Stimulated activated CD8-positive, alpha-beta memory T cell treated with anti-CD3 and anti-CD28 coated beads, Interleukin-15, amount 100 ng/mL, for 24 hours (primary cell): ENCODE results near the gene LAMA2.
"Not testable (repeated sequence)": the region's sequence is repeated elsewhere in the genome, so short reads cannot be mapped to it uniquely, and the experiment has no call there.

ENCODE experiments used
- DNase-seq: peaks from one replicate; pipeline ENCODE4 v3.0.0-alpha.2; 2020; ENCODE audit warnings: low read depth

The LAMA2 gene

DNA sequence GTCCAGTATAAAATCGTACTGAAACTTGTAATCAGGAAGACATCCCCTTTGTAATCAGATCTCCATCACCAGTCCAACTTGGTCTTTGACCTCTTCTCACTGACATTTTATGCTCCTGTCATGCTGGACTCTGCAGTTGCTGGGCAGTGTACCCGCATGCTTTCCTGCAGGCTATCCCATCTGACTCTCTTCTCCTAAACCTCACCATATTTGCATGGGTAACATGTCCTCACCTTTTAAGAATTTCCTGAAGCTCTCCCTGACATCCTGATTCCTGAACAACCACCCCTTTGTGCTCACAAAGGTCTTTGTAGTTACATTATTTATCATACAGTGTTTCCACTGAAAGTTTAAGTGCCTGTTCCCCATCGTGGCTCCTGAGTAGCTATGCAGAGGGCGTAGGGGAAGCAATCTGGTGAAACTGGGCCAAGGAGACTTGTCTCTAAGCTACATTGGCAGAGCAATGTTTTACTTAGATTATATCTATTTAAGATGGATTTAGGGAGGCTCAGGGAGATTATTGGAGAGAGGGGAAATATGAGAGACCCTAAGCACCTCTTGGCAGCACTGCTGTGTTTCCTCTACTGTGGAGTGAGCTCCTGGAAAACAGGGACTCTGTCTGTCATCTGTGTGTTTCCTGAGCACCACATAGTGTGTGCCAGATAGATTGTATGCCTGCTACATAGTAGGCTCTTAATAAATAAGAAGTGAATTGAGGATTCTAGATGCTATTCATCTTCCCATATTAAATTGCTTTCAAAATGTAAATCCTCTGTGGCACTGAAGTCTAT is 124.0 kb downstream of the LAMA2 start:
- DNase-seq, result no peak

GRCh38 chr6:129007701-129008373 is 124.9 kb downstream of the LAMA2 start:
- no peak for DNase-seq

DNA sequence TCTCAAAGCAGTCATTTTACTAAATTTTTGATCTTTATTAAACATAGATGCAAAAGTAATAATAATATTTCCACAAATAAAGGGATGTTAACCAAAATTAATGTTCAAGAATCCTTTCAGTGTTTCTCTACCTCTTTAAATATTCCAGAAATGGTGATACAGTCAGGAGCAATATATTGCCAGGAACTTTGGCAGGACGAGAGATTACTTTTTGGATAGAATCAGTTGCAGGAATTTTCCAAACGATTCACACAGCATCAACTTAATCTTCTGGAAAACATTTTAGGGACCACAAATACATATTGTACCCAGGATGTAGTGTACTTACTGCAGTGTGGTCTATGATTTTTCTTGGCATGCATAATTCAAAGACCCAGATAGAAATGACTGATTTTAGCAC is 125.7 kb downstream of the LAMA2 start:
- no peak for DNase-seq

DNA sequence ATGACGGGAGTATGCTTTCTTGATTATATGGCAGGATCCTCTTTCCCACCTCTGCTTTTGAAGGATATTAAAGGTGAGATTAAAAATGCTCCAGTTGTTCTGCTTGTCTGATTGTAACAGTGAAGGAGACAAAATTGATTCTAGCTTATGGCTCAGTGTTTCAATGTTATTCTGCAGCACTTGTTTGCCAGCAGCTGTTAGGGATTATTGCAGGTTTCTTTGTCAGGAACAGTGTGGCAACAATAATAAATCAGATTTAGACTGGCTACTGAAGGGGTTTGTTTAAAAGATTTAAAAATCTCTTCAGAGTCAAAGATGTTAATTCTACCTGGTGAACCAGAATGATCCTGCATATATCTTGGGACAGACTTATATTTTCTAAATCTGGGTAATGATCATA is 126.9 kb downstream of the LAMA2 start:
- no peak for DNase-seq

- no peak for DNase-seq
Observed at GRCh38 chr6:129014302-129014701, 131.4 kb downstream of the LAMA2 start.

DNA sequence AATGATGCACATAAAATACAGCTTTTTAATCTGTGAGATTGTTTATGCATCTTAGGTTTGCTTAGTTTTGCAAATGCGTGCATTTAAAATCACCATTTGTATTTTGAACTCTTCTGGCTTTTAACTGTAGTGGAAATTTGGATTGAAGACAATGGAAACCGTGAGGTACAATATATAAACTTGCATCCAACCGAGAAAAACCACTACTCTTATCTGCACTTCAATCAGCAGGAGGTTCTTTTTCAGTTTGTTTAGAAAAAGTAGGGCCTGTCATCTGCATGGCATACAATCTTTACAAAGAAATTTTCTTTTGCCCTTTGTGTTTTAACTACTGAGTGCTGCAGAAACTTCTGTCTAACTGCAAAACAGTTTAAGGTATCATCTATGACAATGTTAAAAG is 132.8 kb downstream of the LAMA2 start:
- no peak for DNase-seq

- no peak for DNase-seq
Observed at GRCh38 chr6:129016844-129017243, 133.9 kb downstream of the LAMA2 start.

- DNase-seq, result no peak
Observed at GRCh38 chr6:129022011-129022553, 139.1 kb downstream of the LAMA2 start.

GRCh38 chr6:129026601-129027000 is 143.7 kb downstream of the LAMA2 start:
- no peak for DNase-seq

GRCh38 chr6:129029778-129030177 is 146.8 kb downstream of the LAMA2 start:
- no peak for DNase-seq

GRCh38 chr6:129030215-129030614 is 147.3 kb downstream of the LAMA2 start:
- no peak for DNase-seq

DNA sequence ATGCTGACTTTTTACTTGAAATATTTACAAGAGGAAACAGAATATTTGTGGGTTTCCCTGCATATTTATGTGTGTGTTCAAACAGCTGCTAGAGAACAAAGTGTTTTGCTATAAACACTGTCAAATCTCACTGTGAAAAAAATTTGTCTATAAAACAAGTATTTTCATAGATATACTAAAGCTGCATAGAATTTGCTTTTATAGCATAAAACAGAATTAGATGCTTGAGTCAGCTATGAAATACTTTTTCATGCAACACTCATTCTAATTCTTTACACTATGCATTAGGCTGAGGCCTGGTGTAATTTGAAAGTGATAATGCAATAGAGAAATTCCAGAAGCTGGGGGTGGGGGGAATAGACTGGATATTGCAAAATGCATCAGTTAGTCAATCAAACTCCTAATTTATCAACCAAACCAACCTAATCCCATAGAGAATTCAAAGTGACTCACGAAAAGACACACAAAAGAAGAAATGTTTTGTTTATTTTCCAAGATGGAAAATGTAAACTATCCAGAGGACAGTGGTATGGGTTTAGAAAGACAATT is 148.2 kb downstream of the LAMA2 start:
- no peak for DNase-seq

DNA sequence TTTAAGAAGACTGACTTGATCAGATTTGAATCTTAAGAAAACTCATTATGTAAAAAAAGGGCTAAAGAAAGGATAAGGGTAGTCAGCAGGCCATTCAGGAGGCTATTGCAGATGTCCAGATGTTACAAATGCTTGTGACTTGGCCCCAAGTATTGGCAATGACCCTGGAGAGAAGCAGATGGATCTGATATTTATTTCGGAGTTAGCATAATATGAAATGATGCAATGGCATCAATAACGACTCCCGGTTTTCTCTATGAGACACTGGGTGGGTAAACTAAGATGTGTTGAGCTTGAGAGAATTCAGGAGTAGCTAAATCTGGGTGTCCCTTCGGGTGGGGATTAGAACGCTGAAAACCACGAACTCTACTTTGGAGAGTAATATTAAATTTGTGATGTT is 149.7 kb downstream of the LAMA2 start:
- DNase-seq, result no peak

DNA sequence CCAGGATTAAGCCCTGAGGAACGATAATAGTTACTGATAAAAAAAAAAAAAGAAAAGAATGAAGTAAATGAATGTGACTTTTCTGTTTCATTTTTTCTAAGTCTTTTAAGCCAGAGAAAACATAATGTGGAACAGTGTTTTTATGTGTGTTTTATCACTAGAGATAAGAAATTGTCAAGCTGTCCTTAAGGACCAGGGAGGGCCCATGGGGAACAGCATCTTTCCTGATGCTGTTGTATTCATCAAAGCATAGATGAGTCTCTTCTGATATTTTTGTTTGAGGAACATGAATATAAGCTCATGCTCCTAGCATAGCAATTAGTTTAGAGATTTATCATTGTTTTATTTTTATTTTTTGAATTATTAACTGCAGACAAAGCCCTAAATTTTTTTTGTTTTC is 150.2 kb downstream of the LAMA2 start:
- DNase-seq, result no peak

- DNase-seq, result no peak
Observed at GRCh38 chr6:129033581-129033980, 150.6 kb downstream of the LAMA2 start.

DNA sequence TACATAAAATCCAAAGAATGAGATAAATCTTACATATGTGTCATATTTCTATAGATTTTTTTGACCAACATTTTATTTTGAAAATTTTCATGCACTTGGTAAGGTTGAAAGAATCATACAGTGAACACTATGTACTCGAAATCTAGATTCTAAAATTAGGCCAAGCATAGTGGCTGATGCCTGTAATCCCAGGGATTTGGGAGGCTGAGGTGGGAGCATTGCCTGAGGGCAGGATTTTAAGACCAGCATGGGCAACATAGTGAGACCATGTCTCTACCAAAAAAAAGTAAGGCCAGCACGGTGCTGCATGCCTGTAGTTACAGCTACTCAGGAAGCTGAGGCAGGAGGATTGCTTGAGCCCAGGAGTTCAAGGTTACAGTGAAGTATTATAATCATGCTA is 158.6 kb downstream of the LAMA2 start:
- no peak for DNase-seq

DNA sequence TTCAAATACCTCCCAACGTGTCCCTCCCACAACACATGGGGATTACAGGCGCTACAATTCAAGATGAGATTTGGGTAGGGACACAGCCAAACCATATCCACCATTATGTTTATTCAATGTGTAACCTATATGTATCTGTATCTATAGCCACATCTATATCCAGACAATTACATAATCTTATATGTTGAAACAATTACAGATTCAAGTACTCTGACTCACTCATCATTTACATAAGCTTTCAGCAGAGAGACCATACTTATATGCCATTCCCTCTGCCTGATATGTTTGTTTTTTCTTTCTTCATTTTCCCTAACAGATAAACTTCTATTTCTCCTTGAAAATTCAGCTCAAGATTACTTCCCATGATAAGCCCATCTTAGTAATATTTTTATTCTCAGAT is 163.6 kb downstream of the LAMA2 start:
- DNase-seq, result no peak

DNA sequence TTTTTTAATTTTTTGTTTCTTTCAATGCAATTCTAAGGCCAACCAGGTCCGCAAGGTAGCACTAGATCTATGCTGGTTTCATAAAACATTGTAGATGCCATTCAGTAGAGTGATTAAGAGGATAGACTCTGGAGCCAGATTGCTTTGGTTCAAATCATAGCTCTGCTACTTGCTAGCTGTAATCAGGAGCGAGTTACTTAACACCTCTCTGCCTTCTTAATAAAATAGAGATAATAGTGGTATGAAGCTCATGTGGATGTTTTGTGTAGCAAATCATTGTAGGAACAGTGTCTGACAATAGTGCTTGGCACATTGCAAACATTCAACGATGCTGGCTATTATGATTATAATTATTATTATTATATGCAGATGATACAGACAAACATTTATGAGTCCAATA is 164.9 kb downstream of the LAMA2 start:
- no peak for DNase-seq

- DNase-seq, result no peak
Observed at GRCh38 chr6:129050086-129050485, 167.1 kb downstream of the LAMA2 start.

- not testable (repeated sequence) for DNase-seq
Observed at GRCh38 chr6:129053143-129053542, 170.2 kb downstream of the LAMA2 start.

DNA sequence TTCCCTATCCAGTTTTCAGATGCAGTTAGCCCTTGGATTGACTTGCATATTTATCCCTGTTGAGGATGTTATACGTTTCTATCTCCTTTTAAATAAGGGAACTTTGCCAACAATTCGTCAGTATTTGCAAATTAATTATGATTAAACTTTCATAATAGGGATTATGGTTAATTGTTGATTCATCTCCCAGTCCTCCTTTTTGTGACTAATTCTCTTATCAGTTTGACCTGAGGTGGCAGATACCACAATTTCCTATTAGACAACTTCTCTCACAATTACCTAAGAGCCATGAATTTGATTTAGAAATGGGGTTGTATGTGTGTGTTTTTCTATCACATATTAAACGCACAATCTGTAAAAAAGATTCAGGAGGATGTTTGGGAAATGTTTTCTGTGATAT is 172.9 kb downstream of the LAMA2 start:
- DNase-seq, result no peak

- no peak for DNase-seq
Observed at GRCh38 chr6:129059650-129060049, 176.7 kb downstream of the LAMA2 start.

DNA sequence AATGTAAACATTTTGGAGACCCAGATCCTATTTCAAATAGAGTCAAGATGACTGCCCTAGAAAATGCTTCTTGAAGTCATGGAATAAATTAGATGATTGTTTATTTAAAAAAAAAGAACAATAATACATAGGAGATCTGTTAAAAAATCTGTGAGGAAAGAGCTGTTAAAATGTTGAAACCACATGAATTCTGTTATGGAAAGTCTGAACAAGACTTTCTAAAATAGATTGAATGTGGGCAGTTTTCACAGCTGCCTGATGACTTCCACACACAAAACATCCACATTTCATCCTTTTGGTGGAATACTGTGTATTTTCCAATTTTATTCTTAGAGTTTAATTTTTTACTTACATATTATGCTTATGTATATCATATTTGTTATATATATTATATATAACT is 186.1 kb downstream of the LAMA2 start:
- DNase-seq, result no peak
